Fibroblast of lung (primary cell): ENCODE results near the gene CHML. TPM values are rescaled to one million over a fixed set of nuclear protein-coding genes. Genes with fewer than 3 reads are reported as not detected.

Source experiments
- DNase-seq, 2 donors: peaks; one replicate each; pipeline versions ENCODE4 v3.0.0 to v3.0.0-alpha.2; 2010; ENCODE audit warnings: low read depth in 2 of 2
- H2AFZ ChIP-seq: 2 replicates; pipeline ENCODE4 v1.5.1; 2012; ENCODE audit warnings: low read length, control low read depth, inconsistent platforms
- H3K27ac ChIP-seq: 2 replicates; pipeline ENCODE4 v1.5.1; 2011; ENCODE audit warnings: low read length, control low read depth; ENCODE audit not compliant: insufficient read depth
- H3K27me3 ChIP-seq: 2 replicates; pipeline ENCODE4 v1.5.1; 2011; ENCODE audit warnings: mild to moderate bottlenecking, low read length; ENCODE audit not compliant: control insufficient read depth, insufficient read depth
- H3K36me3 ChIP-seq: 2 replicates; pipeline ENCODE4 v1.5.1; 2011; ENCODE audit warnings: low read length; ENCODE audit not compliant: control insufficient read depth, insufficient read depth
- H3K4me1 ChIP-seq: 2 replicates; pipeline ENCODE4 v1.5.1; 2011; ENCODE audit warnings: low read length; ENCODE audit not compliant: control insufficient read depth, insufficient read depth; ENCODE audit errors: extremely low read depth
- H3K4me2 ChIP-seq: 2 replicates; pipeline ENCODE4 v1.5.1; 2011; ENCODE audit warnings: low read length, control low read depth; ENCODE audit not compliant: insufficient read depth; ENCODE audit errors: extremely low read depth
- H3K4me3 ChIP-seq, 4 experiments: fragments of 200-600 bp in 1 of 4; sonication (generic) in 1 of 4; replicated peaks in 1 of 4; 2 replicates each; pipeline ENCODE4 v1.5.1; 2011 to 2016; ENCODE audit warnings: low read length in 4 of 4, low read depth in 3 of 4, mild to moderate bottlenecking in 3 of 4, control low read depth in 2 of 4, inconsistent platforms in 1 of 4, mixed read lengths in 1 of 4; ENCODE audit not compliant: insufficient read depth in 1 of 4; ENCODE audit errors: control extremely low read depth in 1 of 4
- H3K79me2 ChIP-seq: 2 replicates; pipeline ENCODE4 v1.5.1; 2012; ENCODE audit warnings: mild to moderate bottlenecking, low read length, inconsistent platforms; ENCODE audit not compliant: control insufficient read depth, insufficient read depth
- H3K9ac ChIP-seq: 2 replicates; pipeline ENCODE4 v1.5.1; 2011; ENCODE audit warnings: mild to moderate bottlenecking, low read length, control low read depth; ENCODE audit not compliant: insufficient read depth
- H3K9me3 ChIP-seq: 2 replicates; pipeline ENCODE4 v1.5.1; 2012; ENCODE audit warnings: low read depth, low read length; ENCODE audit not compliant: control insufficient read depth, insufficient read depth
- H4K20me1 ChIP-seq: 2 replicates; pipeline ENCODE4 v1.5.1; 2011; ENCODE audit warnings: low read length; ENCODE audit not compliant: control insufficient read depth, insufficient read depth; ENCODE audit errors: extremely low read depth
- EZH2 ChIP-seq: IDR thresholded peaks from 2 replicates; pipeline ENCODE4 v1.5.1; 2012; ENCODE audit warnings: low read length, control low read depth, mild to moderate bottlenecking; ENCODE audit errors: missing control alignments
- polyA minus RNA-seq: library from RNA; depleted of rRNA, polyadenylated mRNA; stranded (reverse); fragments of >200 nt; gene quantifications from 2 replicates; pipeline ENCODE4 v1.2.3, GENCODE V29; 2011; ENCODE audit warnings: low replicate concordance
- polyA plus RNA-seq, 2 donors: library from polyadenylated mRNA; depleted of rRNA in 1 of 2; stranded (reverse) in 1 of 2; unstranded in 1 of 2; fragments of >200 nt; gene quantifications; 2 replicates each; pipeline ENCODE4 v1.2.1, GENCODE V29; 2011 to 2012; ENCODE audit warnings: missing spikeins in 1 of 2
- total RNA-seq: library from RNA; depleted of rRNA; stranded (reverse); fragments of >200 nt; gene quantifications from 2 replicates; pipeline ENCODE4 v1.2.1, GENCODE V29; 2014
- TF ChIP-seq, protein P1 (sequence below), 2 donors: IDR thresholded peaks in 1 of 2; conservative IDR thresholded peaks in 1 of 2; 1 replicate in 1 of 2; 2 replicates in 1 of 2; pipeline ENCODE4 v1.5.1; 2011 to 2012; ENCODE audit warnings: low read length in 2 of 2, control low read depth in 1 of 2, inconsistent platforms in 1 of 2, low read depth in 1 of 2, mild to moderate bottlenecking in 1 of 2

The CHML gene, protein sequence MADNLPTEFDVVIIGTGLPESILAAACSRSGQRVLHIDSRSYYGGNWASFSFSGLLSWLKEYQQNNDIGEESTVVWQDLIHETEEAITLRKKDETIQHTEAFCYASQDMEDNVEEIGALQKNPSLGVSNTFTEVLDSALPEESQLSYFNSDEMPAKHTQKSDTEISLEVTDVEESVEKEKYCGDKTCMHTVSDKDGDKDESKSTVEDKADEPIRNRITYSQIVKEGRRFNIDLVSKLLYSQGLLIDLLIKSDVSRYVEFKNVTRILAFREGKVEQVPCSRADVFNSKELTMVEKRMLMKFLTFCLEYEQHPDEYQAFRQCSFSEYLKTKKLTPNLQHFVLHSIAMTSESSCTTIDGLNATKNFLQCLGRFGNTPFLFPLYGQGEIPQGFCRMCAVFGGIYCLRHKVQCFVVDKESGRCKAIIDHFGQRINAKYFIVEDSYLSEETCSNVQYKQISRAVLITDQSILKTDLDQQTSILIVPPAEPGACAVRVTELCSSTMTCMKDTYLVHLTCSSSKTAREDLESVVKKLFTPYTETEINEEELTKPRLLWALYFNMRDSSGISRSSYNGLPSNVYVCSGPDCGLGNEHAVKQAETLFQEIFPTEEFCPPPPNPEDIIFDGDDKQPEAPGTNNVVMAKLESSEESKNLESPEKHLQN
- total RNA-seq: 7.2 and 11.4 TPM in 2 replicates
- 10.8 and 16.1 TPM in 2 replicates for polyA plus RNA-seq
- 7.0 and 12.6 TPM in 2 replicates for polyA plus RNA-seq (2012)
- polyA minus RNA-seq: 16.1 and 22.5 TPM in 2 replicates

DNA sequence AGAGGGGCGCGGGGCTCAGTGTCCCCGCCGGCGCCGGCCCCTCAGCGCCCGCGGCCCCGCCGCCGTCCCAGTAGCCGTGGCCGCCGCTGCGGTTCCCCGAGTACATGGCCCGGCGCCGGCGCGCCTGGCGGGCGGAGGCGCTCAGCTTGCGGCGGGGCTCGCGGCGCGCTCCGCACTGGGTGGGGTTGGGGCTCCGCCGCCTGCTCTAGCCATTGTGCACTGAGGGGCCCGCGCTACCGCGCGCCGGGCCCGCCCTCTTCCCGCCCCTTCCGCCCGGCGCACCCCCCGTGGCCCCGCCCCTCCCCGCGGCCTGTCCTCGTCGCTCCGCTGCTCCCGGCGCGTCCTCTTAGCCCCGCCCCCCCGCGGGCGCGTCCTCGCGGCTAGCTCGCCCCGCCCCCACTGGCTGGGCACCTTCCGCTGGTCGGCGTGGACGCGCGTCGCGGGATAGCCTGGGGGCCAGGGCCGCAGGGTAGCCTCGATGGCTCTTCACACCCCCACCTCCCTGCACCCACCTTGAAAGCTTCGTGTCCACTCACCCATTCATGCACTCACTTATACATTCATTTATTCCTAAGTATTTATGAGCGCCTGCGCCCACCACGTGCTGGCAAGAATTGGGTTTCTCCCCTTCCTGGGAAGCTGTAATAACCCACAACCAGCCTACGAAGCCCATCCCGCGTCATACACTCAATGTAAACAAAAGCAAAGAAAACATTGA is at the start of gene CHML, which contains the start of gene OPN3:
TSS of gene CHML (minus strand) at position 221 of the 718 bp plus-strand sequence. CDS start 4,603 bp downstream, outside the sequence.
TSS of gene OPN3 (minus strand) at position 221 of the 718 bp plus-strand sequence. CDS start at position 106, 115 bp downstream.
- H3K4me3 ChIP-seq: peak within 1 kb of the TSS; percentile 84 to 99 (median 94)
- H3K9ac ChIP-seq: peak within 1 kb of the TSS; percentile 80
- H3K79me2 ChIP-seq: peaks cover 19% of the 10 kb centered on the region
- peak within 1 kb of the TSS; percentile 85 for H3K4me2 ChIP-seq
- no peaks in the 10 kb centered on the region for H4K20me1 ChIP-seq
- peak; percentile 83 to 88 for DNase-seq
- no peaks in the 10 kb centered on the region for H3K27me3 ChIP-seq
- peak within 1 kb of the TSS; percentile 69 for H3K27ac ChIP-seq
- H2AFZ ChIP-seq: peak within 1 kb of the TSS; percentile 98
- no peak for TF ChIP-seq EZH2
- TF ChIP-seq, protein P1, sequence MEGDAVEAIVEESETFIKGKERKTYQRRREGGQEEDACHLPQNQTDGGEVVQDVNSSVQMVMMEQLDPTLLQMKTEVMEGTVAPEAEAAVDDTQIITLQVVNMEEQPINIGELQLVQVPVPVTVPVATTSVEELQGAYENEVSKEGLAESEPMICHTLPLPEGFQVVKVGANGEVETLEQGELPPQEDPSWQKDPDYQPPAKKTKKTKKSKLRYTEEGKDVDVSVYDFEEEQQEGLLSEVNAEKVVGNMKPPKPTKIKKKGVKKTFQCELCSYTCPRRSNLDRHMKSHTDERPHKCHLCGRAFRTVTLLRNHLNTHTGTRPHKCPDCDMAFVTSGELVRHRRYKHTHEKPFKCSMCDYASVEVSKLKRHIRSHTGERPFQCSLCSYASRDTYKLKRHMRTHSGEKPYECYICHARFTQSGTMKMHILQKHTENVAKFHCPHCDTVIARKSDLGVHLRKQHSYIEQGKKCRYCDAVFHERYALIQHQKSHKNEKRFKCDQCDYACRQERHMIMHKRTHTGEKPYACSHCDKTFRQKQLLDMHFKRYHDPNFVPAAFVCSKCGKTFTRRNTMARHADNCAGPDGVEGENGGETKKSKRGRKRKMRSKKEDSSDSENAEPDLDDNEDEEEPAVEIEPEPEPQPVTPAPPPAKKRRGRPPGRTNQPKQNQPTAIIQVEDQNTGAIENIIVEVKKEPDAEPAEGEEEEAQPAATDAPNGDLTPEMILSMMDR (conservative IDR thresholded peaks at IDR 0.05 in 1 of 2, IDR thresholded peaks at IDR 0.05 in 1 of 2; ENCODE audit: low read depth in 1 of 2, low read length in 2 of 2): no peak
- H3K4me1 ChIP-seq: peaks cover 3% of the 10 kb centered on the region
- no peaks in the 10 kb centered on the region for H3K9me3 ChIP-seq
- peaks cover 3% of the 10 kb centered on the region for H3K36me3 ChIP-seq

DNA sequence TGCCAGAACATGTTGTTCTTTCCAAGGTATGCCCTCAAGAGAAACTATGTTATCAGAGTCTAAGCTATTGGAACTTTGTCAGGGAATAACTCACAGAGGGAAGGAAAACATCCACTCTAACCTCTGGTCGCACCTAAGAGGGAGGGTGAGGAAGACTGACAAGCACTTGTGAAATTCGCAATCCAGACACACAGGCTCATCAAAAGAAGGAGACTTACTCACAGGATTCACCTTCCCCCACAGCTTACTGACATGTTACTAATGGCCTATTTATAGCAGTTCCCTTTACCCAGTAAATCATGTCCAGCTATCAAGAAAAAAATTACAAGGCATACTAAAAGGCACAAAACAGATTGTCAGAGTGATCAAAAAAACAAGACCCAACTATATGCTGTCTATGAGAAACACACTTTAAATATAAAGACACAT is 48.8 kb upstream of the CHML start:
- Histone ChIP-seq H3K9me3 (no peaks in the 10 kb centered on the region), H3K4me3 (no peak overlapping the region), H3K27me3 (no peaks in the 10 kb centered on the region), H4K20me1 (no peaks in the 10 kb centered on the region), H3K4me2 (no peak overlapping the region), H3K4me1 (no peaks in the 10 kb centered on the region), H3K27ac (no peak overlapping the region), H3K9ac (no peak overlapping the region), H3K36me3 (no peaks in the 10 kb centered on the region), H3K79me2 (no peaks in the 10 kb centered on the region), H2AFZ (no peak overlapping the region)
- DNase-seq: peak in 1 of 2 donors; percentile 67
- no peak for TF ChIP-seq EZH2
- TF ChIP-seq, protein P1 (conservative IDR thresholded peaks at IDR 0.05 in 1 of 2, IDR thresholded peaks at IDR 0.05 in 1 of 2; ENCODE audit: low read depth in 1 of 2, low read length in 2 of 2): no peak

DNA sequence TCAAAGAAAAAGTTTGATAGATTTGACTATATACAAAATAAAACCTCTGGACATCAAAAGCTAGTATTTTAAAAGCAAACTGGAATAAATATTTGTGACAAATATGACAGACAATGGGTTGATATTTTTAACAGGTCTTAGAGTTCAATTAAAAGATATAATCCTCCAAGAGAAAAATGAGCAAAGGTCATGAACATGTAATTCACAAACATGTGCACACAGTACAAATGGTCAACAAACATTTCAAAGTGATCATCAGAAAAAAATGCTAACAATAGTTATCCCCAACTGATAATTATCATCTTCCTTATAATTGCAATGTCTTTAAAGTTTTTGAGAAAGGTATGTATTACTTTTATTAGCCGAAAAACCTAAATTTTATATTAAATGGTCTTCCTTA is 43.9 kb upstream of the CHML start:
- no peaks in the 10 kb centered on the region for H3K27me3 ChIP-seq
- no peaks in the 10 kb centered on the region for H3K79me2 ChIP-seq
- H3K4me3 ChIP-seq: no peak overlapping the region
- H4K20me1 ChIP-seq: no peaks in the 10 kb centered on the region
- H2AFZ ChIP-seq: no peak overlapping the region
- no peak for TF ChIP-seq EZH2
- TF ChIP-seq, protein P1 (conservative IDR thresholded peaks at IDR 0.05 in 1 of 2, IDR thresholded peaks at IDR 0.05 in 1 of 2; ENCODE audit: low read depth in 1 of 2, low read length in 2 of 2): no peak
- H3K9me3 ChIP-seq: no peaks in the 10 kb centered on the region
- no peaks in the 10 kb centered on the region for H3K36me3 ChIP-seq
- no peaks in the 10 kb centered on the region for H3K4me1 ChIP-seq
- no peak overlapping the region for H3K4me2 ChIP-seq
- H3K9ac ChIP-seq: no peak overlapping the region
- H3K27ac ChIP-seq: no peak overlapping the region
- no peak for DNase-seq
